NCI-H345 (cell line): ENCODE measurements around the gene ATP5F1D.
A peak's percentile ranks its signal among the peaks of the same experiment; 100 is the strongest.

Source experiments
- DNase-seq: peaks from one replicate; lab custom pipeline; 2025; lab: John Stamatoyannopoulos, UW

The ATP5F1D gene

GRCh38 chr19:1270854-1271527 lies 29.4 kb downstream of the ATP5F1D start:
- DNase-seq = no peak

GRCh38 chr19:1271528-1272422 lies 30.2 kb downstream of the ATP5F1D start:
- DNase-seq = no peak

GRCh38 chr19:1272423-1273262 lies 31.1 kb downstream of the ATP5F1D start:
- no peak for DNase-seq

GRCh38 chr19:1273263-1274041 lies 31.9 kb downstream of the ATP5F1D start:
- no peak for DNase-seq

- no peak for DNase-seq
These were observed 32.7 kb downstream of the ATP5F1D start for GRCh38 chr19:1274081-1274851.

GRCh38 chr19:1274852-1275259 lies 33.3 kb downstream of the ATP5F1D start:
- no peak for DNase-seq

- peak; percentile 98 for DNase-seq
These were observed 33.9 kb downstream of the ATP5F1D start, which contains the start of gene FAM174C for GRCh38 chr19:1275260-1275975. FAM174C (plus strand) TSS chr19:1275530; CDS start chr19:1275550, 20 bp downstream.

- no peak for DNase-seq
These were observed 34.6 kb downstream of the ATP5F1D start for GRCh38 chr19:1275976-1276627.

- no peak for DNase-seq
These were observed 35.1 kb downstream of the ATP5F1D start for GRCh38 chr19:1276628-1277022.

- DNase-seq = no peak
These were observed 35.5 kb downstream of the ATP5F1D start for GRCh38 chr19:1277061-1277460.

- DNase-seq = no peak
These were observed 36.5 kb downstream of the ATP5F1D start for GRCh38 chr19:1278074-1278473.

- DNase-seq = no peak
These were observed 37.4 kb downstream of the ATP5F1D start for GRCh38 chr19:1278713-1279660.

GRCh38 chr19:1279782-1280341 lies 38.3 kb downstream of the ATP5F1D start:
- DNase-seq = peak; percentile 68

GRCh38 chr19:1280636-1281568 lies 39.4 kb downstream of the ATP5F1D start:
- DNase-seq = no peak

GRCh38 chr19:1281569-1282287 lies 40.2 kb downstream of the ATP5F1D start:
- DNase-seq = no peak

GRCh38 chr19:1282588-1283206 lies 41.1 kb downstream of the ATP5F1D start:
- no peak for DNase-seq
